ENCODE data around the gene ADORA2A. TPM values are rescaled to one million over a fixed set of nuclear protein-coding genes. Genes with fewer than 3 reads are reported as not detected.

The ADORA2A gene
- total RNA-seq, 1 experiment from 2014 or later, result 3.6 TPM

DNA sequence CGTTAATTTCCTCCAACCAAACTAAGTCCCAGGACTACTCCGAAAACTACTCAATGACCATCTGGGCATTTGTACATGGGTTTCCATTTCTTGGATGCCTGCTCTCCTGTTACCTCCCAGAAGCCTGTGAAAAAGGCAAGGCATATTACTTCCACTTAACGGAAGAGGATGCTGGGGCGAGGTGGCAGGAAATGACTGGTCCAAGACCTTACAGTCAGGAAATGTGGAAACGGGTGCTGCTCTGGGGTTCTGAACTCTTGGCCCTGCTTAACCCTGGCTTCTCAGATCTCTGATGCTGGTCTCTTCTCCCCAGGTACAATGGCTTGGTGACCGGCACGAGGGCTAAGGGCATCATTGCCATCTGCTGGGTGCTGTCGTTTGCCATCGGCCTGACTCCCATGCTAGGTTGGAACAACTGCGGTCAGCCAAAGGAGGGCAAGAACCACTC is 12.9 kb downstream of the ADORA2A start:
- Histone ChIP-seq H3K4me3 (replicated peaks in 1 of 2; ENCODE audit: low read depth in 1 of 2, low read length in 2 of 2) (no peak overlapping the region), H3K27me3 (ENCODE audit: insufficient read depth, low read length) (no peaks in the 10 kb centered on the region), H3K36me3 (ENCODE audit: control insufficient read depth in 1 of 2, insufficient read depth in 2 of 2, low read length in 2 of 2) (no peaks in the 10 kb centered on the region), H3K9me3 (ENCODE audit: control insufficient read depth in 1 of 2, insufficient read depth in 1 of 2, low read depth in 1 of 2, low read length in 2 of 2) (no peaks in the 10 kb centered on the region), H3K9me2 (ENCODE audit: insufficient read depth) (no peaks in the 10 kb centered on the region), H3K4me2 (ENCODE audit: low read length) (no peak overlapping the region), H2AFZ (ENCODE audit: low read depth, low read length, poor library complexity, severe bottlenecking) (no peak overlapping the region), H3K79me2 (ENCODE audit: insufficient read depth, low read length) (no peaks in the 10 kb centered on the region), H3K4me1 (ENCODE audit: control insufficient read depth in 1 of 2, insufficient read depth in 2 of 2, low read length in 2 of 2) (peaks cover 2 to 3% of the 10 kb centered on the region in 2 experiments), H4K20me1 (ENCODE audit: insufficient read depth) (no peaks in the 10 kb centered on the region), H3K9ac (ENCODE audit: low read length) (no peak overlapping the region), H3K27ac (ENCODE audit: low read depth, low read length) (no peak overlapping the region)
- no peak for ATAC-seq
- intact Hi-C loops (cut with micrococcal nuclease), result no loop called here
- BruUV-seq (replicated peaks), result no TSS peak
- no peak for TF ChIP-seq SRF (IDR thresholded peaks at IDR 0.05; ENCODE audit: low read depth)
- ChIA-PET POLR2A (no interaction called here), CTCF (no interaction called here), RAD21 (ENCODE audit: low non-redundant PET in 1 of 2, low total read pairs in 2 of 2, uncharacterized antibody in 2 of 2, unreplicated experiment in 2 of 2) (no interaction called here)
- DNase-seq (ENCODE audit: low read depth, low spot score), result no peak

GRCh38 chr22:24440718-24441405 is 13.5 kb downstream of the ADORA2A start:
- ATAC-seq, result no peak
- intact Hi-C loops (cut with micrococcal nuclease), result no loop called here
- ChIA-PET POLR2A (no interaction called here), CTCF (interaction anchor here (1.0 kb wide), 1 partner anchor 266 kb away, joined by 3 read pairs; no protein-coding TSS in a partner anchor), RAD21 (ENCODE audit: low non-redundant PET in 1 of 2, low total read pairs in 2 of 2, uncharacterized antibody in 2 of 2, unreplicated experiment in 2 of 2) (no interaction called here)
- Histone ChIP-seq H3K9ac (ENCODE audit: low read length) (no peak overlapping the region), H3K36me3 (ENCODE audit: control insufficient read depth in 1 of 2, insufficient read depth in 2 of 2, low read length in 2 of 2) (no peaks in the 10 kb centered on the region), H4K20me1 (ENCODE audit: insufficient read depth) (no peaks in the 10 kb centered on the region), H3K9me2 (ENCODE audit: insufficient read depth) (no peaks in the 10 kb centered on the region), H3K4me3 (replicated peaks in 1 of 2; ENCODE audit: low read depth in 1 of 2, low read length in 2 of 2) (no peak overlapping the region), H3K4me1 (ENCODE audit: control insufficient read depth in 1 of 2, insufficient read depth in 2 of 2, low read length in 2 of 2) (peaks cover 5 to 8% of the 10 kb centered on the region in 2 experiments), H3K27me3 (ENCODE audit: insufficient read depth, low read length) (no peaks in the 10 kb centered on the region), H3K4me2 (ENCODE audit: low read length) (no peak overlapping the region), H3K79me2 (ENCODE audit: insufficient read depth, low read length) (no peaks in the 10 kb centered on the region), H2AFZ (ENCODE audit: low read depth, low read length, poor library complexity, severe bottlenecking) (no peak overlapping the region), H3K27ac (ENCODE audit: low read depth, low read length) (no peak overlapping the region), H3K9me3 (ENCODE audit: control insufficient read depth in 1 of 2, insufficient read depth in 1 of 2, low read depth in 1 of 2, low read length in 2 of 2) (no peaks in the 10 kb centered on the region)
- no TSS peak for BruUV-seq (replicated peaks)
- no peak for DNase-seq (ENCODE audit: low read depth, low spot score)
- TF ChIP-seq TCF7L2 (IDR thresholded peaks at IDR 0.05; ENCODE audit: borderline replicate concordance, extremely low read depth, insufficient read depth, insufficient read length) (no peak), EZH2phosphoT487 (IDR thresholded peaks at IDR 0.05; ENCODE audit: borderline replicate concordance) (no peak), EGR1 (IDR thresholded peaks at IDR 0.05; ENCODE audit: low read depth) (no peak), SP1 (IDR thresholded peaks at IDR 0.05; ENCODE audit: low read depth) (no peak), CBX3 (IDR thresholded peaks at IDR 0.05; ENCODE audit: low read depth) (no peak), EZH2 (IDR thresholded peaks at IDR 0.05) (no peak), ZNF274 (IDR thresholded peaks at IDR 0.05; ENCODE audit: low read depth, low read length) (no peak), ELF1 (IDR thresholded peaks at IDR 0.05; ENCODE audit: borderline replicate concordance, low read depth) (no peak), POLR2A (IDR thresholded peaks at IDR 0.05; ENCODE audit: borderline replicate concordance, extremely low read depth, insufficient read depth, insufficient read length) (no peak), CEBPB (IDR thresholded peaks at IDR 0.05; ENCODE audit: low read depth) (no peak), SIN3A (IDR thresholded peaks at IDR 0.05; ENCODE audit: low read depth) (no peak), ZFX (IDR thresholded peaks at IDR 0.05) (no peak), ZBTB33 (IDR thresholded peaks at IDR 0.05; ENCODE audit: extremely low read depth, insufficient replicate concordance, low read length) (no peak), RAD21 (IDR thresholded peaks at IDR 0.05; ENCODE audit: low read depth) (no peak), MAX (IDR thresholded peaks at IDR 0.05) (no peak)
